NCI-H2171 treated with DMSO at 0.1 percent for 48 hours (cell line): Measurements from ENCODE around the gene ZNF443.
"Not testable (repeated sequence)": the region's sequence is repeated elsewhere in the genome, so short reads cannot be mapped to it uniquely, and the experiment has no call there.

ENCODE experiments used
- DNase-seq: peaks from one replicate; lab custom pipeline; 2025; lab: John Stamatoyannopoulos, UW

The ZNF443 gene

DNA sequence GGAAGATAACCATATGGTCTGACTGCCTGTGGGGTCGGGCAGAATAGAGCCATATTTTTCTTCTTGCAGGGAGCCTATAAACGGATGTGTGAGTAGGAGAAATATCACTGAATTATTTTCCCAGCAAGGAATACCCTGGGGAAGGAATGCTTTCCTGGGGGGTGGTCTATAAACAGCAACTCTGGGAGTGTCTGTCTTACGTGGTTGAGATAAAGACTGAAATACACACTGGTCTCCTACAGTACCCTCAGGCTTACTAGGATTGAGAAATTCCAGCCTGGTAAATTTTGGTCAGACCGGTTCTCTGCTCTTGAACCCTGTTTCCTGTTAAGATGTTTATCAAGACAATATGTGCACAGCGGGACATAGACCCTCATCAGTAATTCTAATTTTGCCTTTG, 23.5 kb downstream of the ZNF443 start:
- DNase-seq = not testable (repeated sequence)

DNA sequence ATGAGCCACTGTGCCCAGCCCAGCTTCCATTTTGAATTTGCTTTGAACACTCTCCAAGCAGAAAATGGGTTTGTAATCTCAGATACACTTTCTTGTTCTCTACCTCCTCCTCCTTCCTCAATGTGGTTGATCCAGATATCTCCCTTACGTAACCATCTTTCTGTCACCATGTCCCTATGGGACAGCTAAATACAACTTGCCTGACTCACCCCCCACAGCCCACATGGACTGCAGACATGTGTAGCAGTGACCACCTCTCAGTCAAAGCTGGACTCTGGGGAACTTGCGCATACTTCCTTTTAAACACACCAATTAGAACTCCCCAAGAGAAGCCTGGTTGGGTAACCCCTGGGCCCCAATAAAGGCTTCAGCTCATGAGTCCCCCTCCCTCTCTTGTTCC, 28.9 kb downstream of the ZNF443 start:
- no peak for DNase-seq

DNA sequence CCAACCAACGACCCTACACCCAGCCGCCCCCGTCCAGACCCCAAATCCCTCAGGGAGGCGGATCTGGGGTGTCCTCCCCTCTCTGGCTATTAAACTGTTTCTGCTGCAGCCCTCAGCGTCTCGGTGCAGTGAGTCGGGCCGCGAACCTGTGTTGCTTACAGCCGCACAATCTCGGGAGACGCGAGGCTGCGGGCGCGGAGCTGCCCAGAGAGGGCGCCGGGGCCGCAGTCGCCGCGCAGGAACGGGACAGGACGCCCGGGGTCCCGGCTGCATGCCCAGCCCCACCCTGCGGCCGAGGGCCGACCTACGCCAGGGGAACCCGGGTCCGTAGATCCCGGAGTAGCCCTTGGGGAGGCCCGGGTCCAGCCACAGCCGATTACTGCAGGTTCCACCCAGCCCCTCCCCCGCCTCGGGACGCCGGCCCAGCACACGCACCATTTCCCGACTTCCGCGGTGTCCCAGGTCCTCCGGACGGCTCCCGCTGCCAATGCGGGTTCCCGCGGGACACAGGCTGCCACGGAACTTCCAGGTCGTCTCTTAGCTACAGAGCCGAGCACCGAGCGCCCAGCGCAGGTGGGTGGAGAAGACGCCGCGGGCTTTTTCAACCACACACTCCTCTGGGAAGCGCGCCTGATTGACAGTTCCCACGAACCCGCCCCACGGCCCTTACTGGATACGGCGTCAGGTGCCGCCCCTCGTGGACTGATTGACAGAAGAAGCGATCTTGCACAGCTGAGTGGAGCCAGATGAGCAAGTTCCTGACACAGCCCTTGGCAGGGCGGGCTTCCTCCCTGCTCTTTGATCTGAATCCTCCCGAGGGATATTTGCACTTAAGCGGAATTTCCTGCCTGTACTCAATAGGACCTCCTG, 40.0 kb downstream of the ZNF443 start, which contains the start of gene ZNF799:
Gene ZNF799, minus strand, starts transcription at position 639 of the 870 bp plus-strand sequence. Its CDS starts 201 bp downstream, at position 438.
- peak; percentile 96 for DNase-seq

DNA sequence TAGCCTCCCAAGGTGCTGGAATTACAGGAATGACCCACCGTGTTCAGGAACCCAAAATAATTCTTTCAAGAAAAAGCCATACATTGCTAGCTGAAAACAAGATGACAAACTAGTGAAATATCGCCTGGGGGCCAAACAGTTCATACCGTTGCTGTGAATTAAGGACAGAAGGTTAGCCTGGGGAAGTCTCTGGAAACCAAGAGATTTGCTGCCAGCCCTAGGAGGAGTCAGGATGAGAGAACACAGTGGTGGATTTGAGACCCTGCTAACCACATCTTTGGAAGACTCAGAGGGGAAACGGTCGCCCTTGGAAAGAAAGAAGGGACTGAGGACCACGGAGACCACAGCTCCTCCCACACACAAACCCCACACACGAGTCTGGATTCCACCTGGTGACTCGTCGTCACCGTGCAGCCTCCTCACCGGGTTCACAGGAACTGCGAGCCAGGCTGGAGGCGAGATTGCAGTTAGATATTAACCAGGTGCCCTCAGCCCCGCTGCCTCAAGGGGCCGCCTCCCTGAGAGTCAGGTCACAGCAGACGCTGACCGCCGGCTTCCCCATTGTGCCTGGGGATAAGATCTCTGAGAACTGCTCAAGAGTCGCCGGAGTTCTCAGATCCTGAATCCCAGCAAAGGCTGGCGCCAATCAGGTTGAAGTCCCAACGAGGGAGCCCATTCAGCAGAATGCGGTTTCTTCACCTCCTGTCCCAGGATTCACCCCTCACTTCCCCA, 40.8 kb downstream of the ZNF443 start:
- DNase-seq = not testable (repeated sequence)

DNA sequence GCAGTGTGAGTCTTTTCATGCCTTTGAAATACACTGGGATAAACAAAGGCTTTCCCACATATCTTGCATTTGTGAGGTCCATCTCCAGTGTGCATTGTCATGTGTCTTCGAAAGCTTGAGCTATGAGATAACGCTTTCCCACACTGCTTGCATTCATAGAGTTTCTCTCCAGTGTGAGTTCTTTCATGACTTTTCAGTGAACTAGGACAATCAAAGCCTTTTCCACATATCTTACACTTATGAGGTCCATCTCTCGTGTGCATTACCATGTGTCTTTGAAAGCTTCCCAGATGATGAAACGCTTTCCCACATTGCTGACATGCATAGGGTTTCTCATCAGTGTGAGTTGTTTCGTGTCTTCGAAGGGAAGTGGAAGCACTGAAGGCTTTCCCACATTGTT, 49.7 kb downstream of the ZNF443 start:
- DNase-seq = not testable (repeated sequence)

DNA sequence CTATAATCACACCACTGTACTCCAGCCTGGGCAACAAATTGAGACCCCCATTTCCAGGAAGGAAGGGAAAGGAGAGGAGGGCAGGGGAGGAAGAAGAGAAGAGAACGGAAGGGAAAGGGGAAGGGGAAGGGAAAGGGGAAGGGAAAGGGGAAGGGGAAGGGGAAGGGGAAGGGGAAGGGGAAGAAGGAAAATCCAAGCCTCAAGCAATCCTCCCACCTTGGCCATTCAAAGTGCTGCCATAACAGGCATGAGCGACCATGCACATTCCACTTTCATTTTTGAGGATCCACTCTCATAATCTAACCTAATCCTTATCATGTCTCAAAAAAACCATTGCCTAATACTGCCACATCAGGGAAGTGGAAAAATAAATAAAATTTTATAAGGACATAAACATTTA, 54.5 kb downstream of the ZNF443 start:
- not testable (repeated sequence) for DNase-seq

DNA sequence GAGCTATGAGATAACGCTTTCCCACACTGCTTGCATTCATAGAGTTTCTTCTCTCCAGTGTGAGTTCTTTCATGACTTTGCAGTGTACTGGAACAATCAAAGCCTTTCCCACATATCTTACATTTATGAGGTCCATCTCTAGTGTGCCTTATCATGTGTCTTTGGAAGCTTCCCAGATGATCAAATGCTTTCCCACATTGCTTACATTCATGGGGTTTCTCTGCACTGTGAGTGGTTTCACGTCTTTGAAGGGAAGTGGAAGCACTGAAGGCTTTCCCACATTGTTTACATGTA, 60.4 kb downstream of the ZNF443 start:
- DNase-seq = no peak

DNA sequence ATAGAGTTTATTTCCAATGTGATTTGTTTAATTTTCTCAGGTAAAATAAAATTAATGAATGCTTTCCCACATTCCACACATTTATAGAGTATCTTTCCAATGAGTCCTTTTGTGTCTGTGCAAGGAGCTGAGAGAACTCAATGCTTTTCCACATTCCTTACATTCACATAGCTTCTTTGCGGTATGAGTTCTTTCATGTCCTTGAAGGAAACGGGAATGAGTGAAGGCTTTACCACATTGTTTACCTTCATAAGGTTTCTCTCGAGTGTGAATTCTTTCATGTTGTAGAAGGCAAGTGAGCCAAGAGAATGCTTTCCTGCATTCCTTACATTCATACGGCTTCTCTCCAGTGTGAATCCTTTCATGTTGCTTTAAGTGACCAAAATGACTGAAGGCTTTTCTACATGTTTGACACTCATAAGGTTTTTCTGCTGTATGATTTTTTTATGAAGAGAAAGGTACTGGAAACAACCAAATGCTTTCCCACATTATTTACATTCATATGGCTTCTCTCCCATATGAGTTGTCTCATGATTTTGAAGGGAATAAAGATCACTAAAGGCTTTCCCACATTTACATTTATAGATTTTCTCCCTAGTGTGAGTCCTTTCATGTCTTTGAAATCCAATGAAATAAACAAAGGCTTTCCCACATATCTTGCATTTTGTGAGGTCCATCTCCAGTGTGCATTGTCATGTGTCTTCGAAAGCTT, 60.9 kb downstream of the ZNF443 start:
- no peak for DNase-seq
